Raji (cell line): ENCODE data around the gene PIP5KL1.

Experiments used
- POLR2A ChIP-seq: IDR thresholded peaks from 2 replicates; pipeline ENCODE4 v1.6.1; 2011; ENCODE audit warnings: low read depth, low read length, control low read depth; ENCODE audit not compliant: insufficient read depth

PIP5KL1 gene

GRCh38 chr9:127921557-127922120, 8.9 kb downstream of the PIP5KL1 start:
- no peak for TF ChIP-seq POLR2A

- TF ChIP-seq POLR2A: no peak
Measured at GRCh38 chr9:127920794-127921193, 9.8 kb downstream of the PIP5KL1 start.

- no peak for TF ChIP-seq POLR2A
Measured at GRCh38 chr9:127919253-127919815, 11.2 kb downstream of the PIP5KL1 start.

GRCh38 chr9:127918183-127919107, 12.1 kb downstream of the PIP5KL1 start:
- no peak for TF ChIP-seq POLR2A

GRCh38 chr9:127917603-127918002, 13.0 kb downstream of the PIP5KL1 start:
- peak; percentile 39; the same call in 1 of the 2 replicates for TF ChIP-seq POLR2A

- peak; percentile 78 for TF ChIP-seq POLR2A
Measured at GRCh38 chr9:127916720-127917581, 13.6 kb downstream of the PIP5KL1 start, which contains the start of gene ST6GALNAC4. Gene ST6GALNAC4, minus strand, starts transcription at chr9:127917041. Its CDS starts 622 bp downstream, at chr9:127916419.

- peak; percentile 73 for TF ChIP-seq POLR2A
Measured at GRCh38 chr9:127915801-127916719, 14.5 kb downstream of the PIP5KL1 start.

- no peak for TF ChIP-seq POLR2A
Measured at GRCh38 chr9:127915325-127915752, 15.2 kb downstream of the PIP5KL1 start.

- no peak for TF ChIP-seq POLR2A
Measured at GRCh38 chr9:127913682-127914081, 16.9 kb downstream of the PIP5KL1 start.

GRCh38 chr9:127912882-127913281, 17.7 kb downstream of the PIP5KL1 start:
- no peak for TF ChIP-seq POLR2A

GRCh38 chr9:127912296-127912695, 18.3 kb downstream of the PIP5KL1 start:
- no peak for TF ChIP-seq POLR2A

- TF ChIP-seq POLR2A: no peak
Measured at GRCh38 chr9:127910613-127911205, 19.9 kb downstream of the PIP5KL1 start.

GRCh38 chr9:127909839-127910273, 20.7 kb downstream of the PIP5KL1 start:
- TF ChIP-seq POLR2A: no peak

GRCh38 chr9:127908660-127908926, 22.0 kb downstream of the PIP5KL1 start:
- no peak for TF ChIP-seq POLR2A
